CD4-positive, alpha-beta T cell (primary cell): Measurements from ENCODE around the gene ACER3. TPM values are rescaled to one million over a fixed set of nuclear protein-coding genes. Genes with fewer than 3 reads are reported as not detected.

Source experiments
- ATAC-seq: fragments of 200-7000 bp; cut with Tn5 transposase; one replicate; pipeline ENCODE4 v1.10.0; 2022; ENCODE audit warnings: mild to moderate bottlenecking; ENCODE audit not compliant: poor library complexity
- CTCF ChIA-PET: fragments of 350-600 bp; sonication (Branson Sonifier 250); formaldehyde crosslinking; loops from one replicate; lab custom pipeline; 2021; ENCODE audit warnings: antibody characterized with exemption, inconsistent platforms; lab: Charles Lee
- POLR2A ChIA-PET: fragments of 350-600 bp; sonication (Branson Sonifier 250); formaldehyde crosslinking; loops from one replicate; lab custom pipeline; 2021; ENCODE audit warnings: antibody characterized with exemption, inconsistent platforms; lab: Charles Lee
- DNase-seq, 14 experiments: peaks; one replicate each; pipeline ENCODE4 v3.0.0-alpha.2; 2013 to 2020; ENCODE audit warnings: mixed read lengths in 2 of 14
- H3K27ac ChIP-seq, 2 donors: one replicate each; pipeline versions ENCODE4 v1.5.1 to v1.7.0; 2013; ENCODE audit warnings: low read length in 2 of 2, low read depth in 1 of 2, mild to moderate bottlenecking in 1 of 2
- H3K27me3 ChIP-seq, 2 experiments: 1 replicate in 1 of 2; 2 replicates in 1 of 2; pipeline versions ENCODE4 v1.6.1 to v1.7.0; 2013; ENCODE audit warnings: low read length in 2 of 2, control low read depth in 1 of 2, mild to moderate bottlenecking in 1 of 2, moderate library complexity in 1 of 2; ENCODE audit not compliant: insufficient read depth in 2 of 2, control insufficient read depth in 1 of 2
- H3K36me3 ChIP-seq: one replicate; pipeline ENCODE4 v1.6.1; 2013; ENCODE audit warnings: low read length, control low read depth; ENCODE audit not compliant: insufficient read depth
- H3K4me1 ChIP-seq: one replicate; pipeline ENCODE4 v1.6.1; 2013; ENCODE audit warnings: low read length, control low read depth; ENCODE audit not compliant: insufficient read depth
- H3K4me3 ChIP-seq: one replicate; pipeline ENCODE4 v1.5.1; 2013; ENCODE audit warnings: mild to moderate bottlenecking, low read length, moderate library complexity
- H3K9me3 ChIP-seq, 2 experiments: 1 replicate in 1 of 2; 2 replicates in 1 of 2; pipeline versions ENCODE4 v1.6.1 to v1.7.0; 2013; ENCODE audit warnings: low read length in 2 of 2, mild to moderate bottlenecking in 2 of 2, control low read depth in 1 of 2, moderate library complexity in 1 of 2; ENCODE audit not compliant: control insufficient read depth in 1 of 2, insufficient read depth in 1 of 2
- H3K27ac Mint-ChIP-seq: one replicate; pipeline ENCODE4 v1.8.0; 2020; ENCODE audit warnings: mixed read lengths
- H3K27me3 Mint-ChIP-seq: one replicate; pipeline ENCODE4 v1.8.0; 2021; ENCODE audit warnings: mixed read lengths
- H3K36me3 Mint-ChIP-seq: one replicate; pipeline ENCODE4 v1.8.0; 2021; ENCODE audit warnings: low read depth, mixed read lengths
- H3K4me1 Mint-ChIP-seq: one replicate; pipeline ENCODE4 v1.8.0; 2021; ENCODE audit warnings: low read depth, mixed read lengths
- H3K4me3 Mint-ChIP-seq: one replicate; pipeline ENCODE4 v1.8.0; 2020; ENCODE audit warnings: mild to moderate bottlenecking, mixed read lengths
- H3K9me3 Mint-ChIP-seq: one replicate; pipeline ENCODE4 v1.8.0; 2020; ENCODE audit warnings: mixed read lengths
- CTCF ChIP-seq: fragments of 200-600 bp; IDR thresholded peaks from one replicate; pipeline ENCODE4 v1.8.0; 2022; ENCODE audit warnings: antibody characterized with exemption, mild to moderate bottlenecking
- intact Hi-C, 2 experiments: fragments of 100-400 bp; cut with DNase I in 1 of 2; cut with micrococcal nuclease in 1 of 2; formaldehyde crosslinking; loops; one replicate each; pipeline versions ENCODE4 v1.15.1 to v1.9.0; 2023 to 2025; cut with DNase I, micrococcal nuclease
- total RNA-seq, 174 experiments: library from RNA in 2 of 174; stranded (reverse) in 2 of 174; gene quantifications; one replicate each; pipeline ENCODE4 v1.2.3 and lab custom pipeline; 2021 to 2026

ACER3 gene
- total RNA-seq, 2 experiments from 2014 or later = 6.4 to 7.0 TPM

- H3K36me3 ChIP-seq = no peaks in the 10 kb centered on the region
- no peak overlapping the region for H3K4me3 ChIP-seq
- no peaks in the 10 kb centered on the region for H3K36me3 Mint-ChIP-seq
- no peaks in the 10 kb centered on the region for H3K27me3 Mint-ChIP-seq
- intact Hi-C loops = no loop called here
- POLR2A ChIA-PET = no interaction called here
- CTCF ChIA-PET = interaction anchor here (1.6 kb wide), 1 partner anchor 71 kb away, joined by 3 read pairs; no protein-coding TSS in a partner anchor
- no peaks in the 10 kb centered on the region for H3K9me3 ChIP-seq
- H3K27ac Mint-ChIP-seq = no peak overlapping the region
- no peaks in the 10 kb centered on the region for H3K27me3 ChIP-seq
- H3K9me3 Mint-ChIP-seq = no peaks in the 10 kb centered on the region
- no peaks in the 10 kb centered on the region for H3K4me1 ChIP-seq
- DNase-seq (no peak), ATAC-seq (no peak)
- TF ChIP-seq CTCF = no peak
- H3K27ac ChIP-seq = no peak overlapping the region
- no peaks in the 10 kb centered on the region for H3K4me1 Mint-ChIP-seq
- no peak overlapping the region for H3K4me3 Mint-ChIP-seq
Observed at GRCh38 chr11:77019976-77020595, 159.4 kb downstream of the ACER3 start.

DNA sequence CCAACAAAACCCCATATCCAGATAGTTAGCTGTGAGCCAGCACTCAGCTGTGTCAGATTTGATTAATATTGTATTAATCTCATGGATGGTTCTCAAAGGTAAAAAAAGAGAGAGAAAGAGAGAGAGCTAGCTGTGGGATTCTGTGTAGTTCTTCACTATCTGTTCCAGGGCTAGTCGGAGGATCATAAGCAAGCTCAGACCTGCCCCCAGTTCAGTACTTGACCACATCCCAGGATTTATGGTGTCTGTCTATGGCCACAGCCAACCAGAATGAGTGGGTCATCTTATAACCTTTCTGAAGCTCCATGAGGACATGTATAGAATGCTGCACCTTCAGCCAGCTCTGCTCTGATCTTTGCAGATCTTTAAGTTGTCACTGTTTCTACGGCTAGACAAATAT is 160.0 kb downstream of the ACER3 start:
- ChIA-PET CTCF (interaction anchor here (1.6 kb wide), 1 partner anchor 71 kb away, joined by 3 read pairs; no protein-coding TSS in a partner anchor), POLR2A (no interaction called here)
- Mint-ChIP-seq H3K4me3 (no peak overlapping the region), H3K9me3 (no peaks in the 10 kb centered on the region), H3K36me3 (no peaks in the 10 kb centered on the region), H3K27me3 (no peaks in the 10 kb centered on the region), H3K27ac (no peak overlapping the region), H3K4me1 (no peaks in the 10 kb centered on the region)
- no peak overlapping the region for H3K4me3 ChIP-seq
- intact Hi-C loops = no loop called here
- no peak for ATAC-seq
- no peak for DNase-seq
- no peaks in the 10 kb centered on the region for H3K9me3 ChIP-seq
- H3K4me1 ChIP-seq = no peaks in the 10 kb centered on the region
- no peaks in the 10 kb centered on the region for H3K27me3 ChIP-seq
- no peak for TF ChIP-seq CTCF
- no peaks in the 10 kb centered on the region for H3K36me3 ChIP-seq
- H3K27ac ChIP-seq = no peak overlapping the region

DNA sequence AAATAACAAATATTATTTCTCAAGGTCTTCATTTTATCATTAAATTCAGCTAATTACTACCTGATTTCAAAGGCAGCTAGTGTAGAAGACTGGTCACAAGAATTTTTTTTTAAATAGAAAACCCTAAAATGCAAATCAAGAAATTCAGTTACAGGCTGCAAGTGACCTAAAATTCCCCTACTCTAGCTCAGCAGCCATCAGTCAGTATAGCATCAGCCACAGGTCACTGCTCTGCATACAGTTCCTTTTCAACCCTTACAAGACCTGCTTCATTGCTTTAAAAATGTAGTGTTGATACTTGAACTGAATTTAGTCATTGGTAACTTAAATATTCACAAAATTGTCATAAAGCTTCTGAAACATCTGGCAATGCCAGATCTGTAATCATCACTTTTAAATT is 164.0 kb downstream of the ACER3 start:
- peaks cover 13% of the 10 kb centered on the region for H3K27me3 Mint-ChIP-seq
- no peak for TF ChIP-seq CTCF
- intact Hi-C loops = no loop called here
- DNase-seq = no peak
- no peak overlapping the region for H3K4me3 Mint-ChIP-seq
- H3K4me1 ChIP-seq = no peaks in the 10 kb centered on the region
- POLR2A ChIA-PET = no interaction called here
- no peaks in the 10 kb centered on the region for H3K36me3 ChIP-seq
- peaks cover 0 to 6% of the 10 kb centered on the region in 2 experiments for H3K27me3 ChIP-seq
- H3K4me1 Mint-ChIP-seq = no peaks in the 10 kb centered on the region
- no peak overlapping the region for H3K4me3 ChIP-seq
- H3K36me3 Mint-ChIP-seq = no peaks in the 10 kb centered on the region
- no peaks in the 10 kb centered on the region for H3K9me3 Mint-ChIP-seq
- CTCF ChIA-PET = interaction anchor here (1.4 kb wide), 1 partner anchor 67 kb away, joined by 6 read pairs; no protein-coding TSS in a partner anchor
- H3K9me3 ChIP-seq = no peaks in the 10 kb centered on the region
- no peak for ATAC-seq
- H3K27ac ChIP-seq = no peak overlapping the region
- H3K27ac Mint-ChIP-seq = no peak overlapping the region
